NCI-H774 (cell line): ENCODE results near the gene PCID2.
A peak's percentile ranks its signal among the peaks of the same experiment; 100 is the strongest.

Experiments used
- DNase-seq: peaks from one replicate; lab custom pipeline; 2025; lab: John Stamatoyannopoulos, UW

PCID2 gene

GRCh38 chr13:113219256-113219940 is 10.9 kb upstream of the PCID2 start:
- no peak for DNase-seq

GRCh38 chr13:113218586-113218985 is 10.1 kb upstream of the PCID2 start:
- DNase-seq: no peak

GRCh38 chr13:113216254-113217048 is 8.0 kb upstream of the PCID2 start:
- peak; percentile 83 for DNase-seq

GRCh38 chr13:113211774-113212173 is 3.3 kb upstream of the PCID2 start:
- DNase-seq: no peak

- no peak for DNase-seq
These were observed 2.4 kb upstream of the PCID2 start for GRCh38 chr13:113210833-113211232.

GRCh38 chr13:113209759-113210421 is 1.4 kb upstream of the PCID2 start:
- DNase-seq: peak; percentile 81

GRCh38 chr13:113209336-113209758 is 878 bp upstream of the PCID2 start, which contains the start of gene CUL4A:
Gene CUL4A, plus strand, starts transcription at chr13:113209613. Its CDS starts 15 bp downstream, at chr13:113209628.
- DNase-seq: peak; percentile 94

GRCh38 chr13:113207890-113208420 is 514 bp downstream of the PCID2 start:
- DNase-seq: peak; percentile 57

- DNase-seq: no peak
These were observed 1.0 kb downstream of the PCID2 start for GRCh38 chr13:113207460-113207859.

- DNase-seq: no peak
These were observed 3.0 kb downstream of the PCID2 start for GRCh38 chr13:113205428-113205931.

- no peak for DNase-seq
These were observed 4.1 kb downstream of the PCID2 start for GRCh38 chr13:113204378-113204734.

- DNase-seq: no peak
These were observed 4.7 kb downstream of the PCID2 start for GRCh38 chr13:113203507-113204377.

- DNase-seq: no peak
These were observed 5.6 kb downstream of the PCID2 start for GRCh38 chr13:113202912-113203311.

GRCh38 chr13:113201815-113202214 is 6.7 kb downstream of the PCID2 start:
- DNase-seq: no peak

GRCh38 chr13:113196970-113197737 is 11.3 kb downstream of the PCID2 start:
- no peak for DNase-seq

GRCh38 chr13:113195360-113195759 is 13.1 kb downstream of the PCID2 start:
- no peak for DNase-seq

GRCh38 chr13:113192902-113193301 is 15.6 kb downstream of the PCID2 start:
- DNase-seq: no peak

- DNase-seq: no peak
These were observed 16.2 kb downstream of the PCID2 start for GRCh38 chr13:113192279-113192678.

- DNase-seq: no peak
These were observed 18.3 kb downstream of the PCID2 start for GRCh38 chr13:113190181-113190580.

- DNase-seq: no peak
These were observed 20.4 kb downstream of the PCID2 start for GRCh38 chr13:113187883-113188665.
